HepG2 (cell line): ENCODE data around the gene RGCC. TPM values are rescaled to one million over a fixed set of nuclear protein-coding genes. Genes with fewer than 3 reads are reported as not detected.
A peak's percentile ranks its signal among the peaks of the same experiment; 100 is the strongest.
"Not testable (repeated sequence)": the region's sequence is repeated elsewhere in the genome, so short reads cannot be mapped to it uniquely, and the experiment has no call there.

ENCODE experiments used
- ATAC-seq: fragments of 200-7000 bp; cut with Tn5 transposase; 3 replicates; pipeline ENCODE4 v1.9.1; 2020; ENCODE audit warnings: mild to moderate bottlenecking, moderate library complexity
- BruUV-seq: library from RNA; stranded (reverse); fragments of 400-500 nt; replicated peaks from 2 replicates; lab custom pipeline; 2021; lab: Mats Ljungman, UMichigan
- CTCF ChIA-PET: fragments of 300-600 bp; formaldehyde crosslinking; extraction: SDS; loops from one replicate; lab custom pipeline; 2021; ENCODE audit warnings: low total read pairs, inconsistent platforms, low intra/inter-chr PET ratio; lab: Yijun Ruan, JAX
- POLR2A ChIA-PET: fragments of 350-600 bp; sonication (Branson Sonifier 250); formaldehyde crosslinking; loops from one replicate; lab custom pipeline; 2020; ENCODE audit warnings: antibody characterized with exemption, inconsistent platforms; lab: Yijun Ruan, JAX
- DNase-seq: peaks from one replicate; pipeline ENCODE4 v3.0.0-alpha.2; 2015; ENCODE audit warnings: low spot score
- FAIRE-seq: peaks from 3 replicates; lab custom pipeline; 2011; peaks lifted over from hg19 to GRCh38; lab: Jason Lieb, UNC
- H2AFZ ChIP-seq: one replicate; pipeline ENCODE4 v1.6.1; 2011; ENCODE audit warnings: low read length, inconsistent platforms
- H3K27ac ChIP-seq: fragments of 300-600 bp; 3 replicates; pipeline ENCODE4 v1.8.0; 2011; ENCODE audit warnings: mixed run types, mild to moderate bottlenecking, mixed read lengths, low read length, inconsistent platforms; ENCODE audit not compliant: insufficient read depth; ENCODE audit errors: extremely low read length
- H3K27me3 ChIP-seq, 2 experiments: fragments of 200-600 bp in 1 of 2; 2 replicates in 1 of 2; 3 replicates in 1 of 2; pipeline versions ENCODE4 v1.6.0 to v1.8.0; 2011; ENCODE audit warnings: low read length in 2 of 2, mild to moderate bottlenecking in 2 of 2, moderate library complexity in 2 of 2, inconsistent platforms in 1 of 2; ENCODE audit not compliant: insufficient read depth in 2 of 2, control insufficient read depth in 1 of 2
- H3K36me3 ChIP-seq, 2 experiments: fragments of 200-600 bp in 1 of 2; replicated peaks in 1 of 2; 2 replicates in 1 of 2; 3 replicates in 1 of 2; pipeline versions ENCODE4 v1.5.1 to v1.8.0; 2011; ENCODE audit warnings: low read length in 2 of 2, inconsistent platforms in 1 of 2; ENCODE audit not compliant: insufficient read depth in 2 of 2, control insufficient read depth in 1 of 2
- H3K4me1 ChIP-seq: 2 replicates; pipeline ENCODE4 v1.5.1; 2012; ENCODE audit warnings: low read length, inconsistent platforms; ENCODE audit not compliant: insufficient read depth
- H3K4me2 ChIP-seq: 2 replicates; pipeline ENCODE4 v1.6.0; 2011; ENCODE audit warnings: low read depth, low read length, inconsistent platforms
- H3K4me3 ChIP-seq, 3 experiments: fragments of 200-600 bp in 1 of 3; sonication (generic), shearing (Covaris generic) in 1 of 3; replicated peaks in 1 of 3; 2 replicates each; pipeline ENCODE4 v1.5.1; 2011 to 2016; ENCODE audit warnings: low read length in 3 of 3, inconsistent platforms in 2 of 3, low read depth in 2 of 3, mild to moderate bottlenecking in 2 of 3, control low read depth in 1 of 3, mixed read lengths in 1 of 3; ENCODE audit not compliant: insufficient read depth in 1 of 3
- H3K79me2 ChIP-seq: one replicate; pipeline ENCODE4 v1.6.1; 2011; ENCODE audit warnings: low read length, inconsistent platforms; ENCODE audit not compliant: insufficient read depth
- H3K9ac ChIP-seq: 2 replicates; pipeline ENCODE4 v1.6.0; 2011; ENCODE audit warnings: mild to moderate bottlenecking, low read depth, low read length, inconsistent platforms; ENCODE audit not compliant: insufficient read depth
- H3K9me3 ChIP-seq: 2 replicates; pipeline ENCODE4 v1.5.1; 2012; ENCODE audit warnings: mild to moderate bottlenecking, low read length
- H4K20me1 ChIP-seq: 2 replicates; pipeline ENCODE4 v1.6.0; 2011; ENCODE audit warnings: inconsistent platforms, mild to moderate bottlenecking, low read length, moderate library complexity; ENCODE audit not compliant: insufficient read depth
- FOXK1 ChIP-seq: sonication (generic); formaldehyde crosslinking; IDR thresholded peaks from 2 replicates; pipeline ENCODE4 v1.4.0; 2020; ENCODE audit warnings: low read depth, missing genetic modification reagents, borderline replicate concordance
- ISX ChIP-seq: sonication (generic); formaldehyde crosslinking; conservative IDR thresholded peaks from 2 replicates; pipeline ENCODE4 v1.5.0; 2020; ENCODE audit warnings: missing genetic modification reagents
- ZNF282 ChIP-seq: fragments of 450-650 bp; IDR thresholded peaks from 2 replicates; pipeline ENCODE4 v1.6.1; 2018; ENCODE audit not compliant: partially characterized antibody
- ZNF431 ChIP-seq: sonication (generic); formaldehyde crosslinking; IDR thresholded peaks from 2 replicates; pipeline ENCODE4 v1.9.0; 2022; ENCODE audit warnings: missing genetic modification reagents, low read depth, mild to moderate bottlenecking, borderline replicate concordance
- ZNF652 ChIP-seq: IDR thresholded peaks from 2 replicates; pipeline ENCODE4 v1.6.1; 2016; ENCODE audit warnings: low read depth, borderline replicate concordance
- WGBS: methylation state at CpG from one replicate; pipeline ENCODE4 v1.1.6; 2017; ENCODE audit warnings: low lambda C conversion rate; 5-methylcytosine and 5-hydroxymethylcytosine counted together
- in situ Hi-C: cut with HindIII; loops from 2 replicates; pipeline ENCODE4 v1.10.0; 2017; ENCODE audit warnings: low pct_unique_long_range_greater_than_20kb; ENCODE audit not compliant: extremely low pct_ligation_motif_present
- intact Hi-C: fragments of 100-400 bp; cut with micrococcal nuclease; formaldehyde crosslinking; loops from one replicate; pipeline ENCODE4 v1.10.0; 2022; ENCODE audit not compliant: unreplicated experiment
- polyA plus RNA-seq, 8 experiments: library from polyadenylated mRNA; depleted of rRNA in 3 of 8; stranded (reverse) in 7 of 8; unstranded in 1 of 8; fragments of >200 nt; fragmentation: Illumina TruSeq in 4 of 8; extraction: Trizol in 4 of 8; gene quantifications; 2 replicates each; pipeline versions ENCODE4 v1.2.1 to v1.2.3, GENCODE V29; 2011 to 2016; ENCODE audit warnings: low read depth in 4 of 8, missing spikeins in 1 of 8, mixed read lengths in 1 of 8; ENCODE audit not compliant: insufficient read depth in 1 of 8
- total RNA-seq, 5 experiments: library from RNA; depleted of rRNA; stranded (reverse); fragments of >200 nt; fragmentation: Illumina TruSeq; extraction: Trizol; gene quantifications; 2 replicates each; pipeline ENCODE4 v1.2.3, GENCODE V29; 2016; ENCODE audit warnings: low read depth in 1 of 5
- TF ChIP-seq, protein P1 (sequence below): sonication (generic); formaldehyde crosslinking; IDR thresholded peaks from 2 replicates; pipeline ENCODE4 v1.5.0; 2020; ENCODE audit warnings: missing genetic modification reagents

RGCC gene
- total and polyA plus RNA-seq, 2 of the 13 experiments (the other 11 are each of a cell fraction or from before 2014, with no cell fraction given), result 0.20 to 8.4 TPM

GRCh38 chr13:41420146-41420545 is 37.2 kb upstream of the RGCC start:
- TF ChIP-seq ZNF431 (no peak), FOXK1 (CRISPR knock-in tag) (no peak), ZNF282 (no peak), ISX (CRISPR knock-in tag) (no peak)
- TF ChIP-seq, protein P1, sequence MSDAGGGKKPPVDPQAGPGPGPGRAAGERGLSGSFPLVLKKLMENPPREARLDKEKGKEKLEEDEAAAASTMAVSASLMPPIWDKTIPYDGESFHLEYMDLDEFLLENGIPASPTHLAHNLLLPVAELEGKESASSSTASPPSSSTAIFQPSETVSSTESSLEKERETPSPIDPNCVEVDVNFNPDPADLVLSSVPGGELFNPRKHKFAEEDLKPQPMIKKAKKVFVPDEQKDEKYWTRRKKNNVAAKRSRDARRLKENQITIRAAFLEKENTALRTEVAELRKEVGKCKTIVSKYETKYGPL, result no peak
- WGBS, result 20% methylated on average over 4 of the region's 4 CpGs
- Histone ChIP-seq H3K9me3 (no peaks in the 10 kb centered on the region), H3K4me3 (no peak overlapping the region), H2AFZ (peak overlapping the region; percentile 46), H3K36me3 (no peaks in the 10 kb centered on the region), H3K9ac (no peak overlapping the region), H3K4me1 (peaks cover 17% of the 10 kb centered on the region), H3K27ac (no peak overlapping the region), H3K27me3 (no peaks in the 10 kb centered on the region), H3K4me2 (peak overlapping the region; percentile 33; the same call in 1 of the 2 replicates), H3K79me2 (no peaks in the 10 kb centered on the region), H4K20me1 (no peaks in the 10 kb centered on the region)
- in situ Hi-C loops (loop anchor here (25.0 kb wide), 1 partner anchor 692 kb away; no protein-coding TSS in a partner anchor), intact Hi-C loops (no loop called here)
- CTCF ChIA-PET, result no interaction called here
- ATAC-seq (no peak), DNase-seq (no peak), FAIRE-seq (no peak)
- no TSS peak for BruUV-seq
- POLR2A ChIA-PET, result no interaction called here

- DNase-seq, H4K20me1 ChIP-seq, H3K79me2 ChIP-seq, CTCF ChIA-PET, H3K4me3 ChIP-seq, intact Hi-C loops, H2AFZ ChIP-seq, BruUV-seq, H3K27ac ChIP-seq, H3K4me2 ChIP-seq, ATAC-seq, FAIRE-seq, H3K9ac ChIP-seq, H3K9me3 ChIP-seq, H3K36me3 ChIP-seq, H3K27me3 ChIP-seq: not testable (repeated sequence)
- in situ Hi-C loops, result loop anchor here (25.0 kb wide), 1 partner anchor 691 kb away; no protein-coding TSS in a partner anchor
- TF ChIP-seq ZNF652 (CRISPR knock-in tag), result peak; percentile 76; the same call in 1 of the 2 replicates
- POLR2A ChIA-PET, result interaction anchor here (1.4 kb wide), 1 partner anchor 8 kb away, joined by 3 read pairs; no protein-coding TSS in a partner anchor
- H3K4me1 ChIP-seq, result peaks cover 17% of the 10 kb centered on the region
- 39% methylated on average over 5 of the region's 6 CpGs for WGBS
Measured at GRCh38 chr13:41421330-41421729, 36.0 kb upstream of the RGCC start.
